ENCODE measurements around the gene GPR3. TPM values are rescaled to one million over a fixed set of nuclear protein-coding genes. Genes with fewer than 3 reads are reported as not detected.

The GPR3 gene
- total and polyA plus RNA-seq, 2 of the 8 experiments (the other 6 are each of a cell fraction or from before 2014, with no cell fraction given): 9.9 to 26.5 TPM

DNA sequence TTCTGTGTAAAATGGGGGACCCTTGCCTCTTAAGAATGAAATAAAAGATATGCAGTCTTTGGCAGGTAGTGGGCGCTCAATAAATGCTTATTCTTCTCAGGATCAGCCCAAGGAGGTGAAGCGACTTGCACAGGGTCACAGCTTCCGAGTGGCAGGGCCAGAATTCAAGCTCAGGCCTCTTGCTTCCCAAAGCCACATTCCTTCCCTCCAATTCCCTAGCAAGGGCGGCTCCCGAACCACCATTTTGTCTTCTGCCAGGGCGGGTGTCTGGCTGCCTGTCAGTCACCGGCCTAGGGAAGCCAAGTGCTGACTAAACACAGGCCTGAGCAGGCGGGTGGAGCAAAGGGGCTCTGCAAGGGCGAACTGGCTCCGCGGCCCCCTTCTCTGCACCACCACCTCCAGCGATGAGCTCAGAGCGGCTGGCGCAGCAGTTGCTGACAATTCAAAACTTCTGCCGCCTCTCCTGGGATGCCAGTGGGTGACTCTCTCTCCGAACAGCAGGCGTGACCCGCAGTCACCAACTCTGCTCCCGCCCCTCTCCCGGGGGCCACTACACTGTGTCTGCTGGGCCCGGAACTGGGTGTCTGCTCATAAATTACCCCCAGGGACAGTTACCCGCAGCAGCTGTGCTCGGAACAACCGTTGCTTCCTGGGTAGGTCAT is 10.8 kb downstream of the GPR3 start:
- H3K4me2 ChIP-seq (ENCODE audit: insufficient read depth in 1 of 2, low read depth in 2 of 2, low read length in 2 of 2): no peak overlapping the region
- H2BK15ac ChIP-seq (ENCODE audit: low read length): no peak overlapping the region
- H3K79me2 ChIP-seq (ENCODE audit: control insufficient read depth in 1 of 2, insufficient read depth in 2 of 2, low read length in 2 of 2): no peaks in the 10 kb centered on the region
- H2AK5ac ChIP-seq (ENCODE audit: low read depth, low read length): no peak overlapping the region
- no peaks in the 10 kb centered on the region for H3K23me2 ChIP-seq (ENCODE audit: low read depth, low read length)
- H3K27ac ChIP-seq (ENCODE audit: low read depth, low read length): peak overlapping the region; percentile 1; the same call in 1 of the 2 replicates
- H4K91ac ChIP-seq (replicated peaks; ENCODE audit: insufficient read length, low read length): no peak overlapping the region
- WGBS, 2 experiments (ENCODE audit: extremely low coverage in 1 of 2, insufficient coverage in 1 of 2, insufficient read length in 1 of 2, insufficient replicate concordance in 2 of 2, low coverage in 1 of 2, low lambda C conversion rate in 2 of 2, missing lambda C conversion rate in 1 of 2): 78% methylated on average over 24 of the region's 24 CpGs; no CpG with 5 or more reads in 1 of the 2 experiments
- H2BK20ac ChIP-seq (ENCODE audit: low read length): no peak overlapping the region
- H4K8ac ChIP-seq (ENCODE audit: extremely low read depth, insufficient read depth, low read length): peak overlapping the region; percentile 39
- ChIA-PET CTCF (ENCODE audit: partially characterized antibody) (interaction anchor here (0.8 to 37.8 kb wide), 30 partner anchors 8 to 370 kb away, joined by 3 to 863 read pairs (median 5); partner anchors contain the start of genes AHDC1, GPR3, MAP3K6 and STX12), POLR2A (ENCODE audit: partially characterized antibody) (interaction anchor here (0.5 to 1.9 kb wide), 10 partner anchors 21 to 248 kb away, joined by 3 to 6 read pairs (median 4); partner anchors contain the start of gene SLC9A1)
- H2BK5ac ChIP-seq (ENCODE audit: low read depth, low read length): peak overlapping the region; percentile 46; the same call in 1 of the 2 replicates
- H4K5ac ChIP-seq (ENCODE audit: insufficient read length, low read depth, low read length): no peak overlapping the region
- no peaks in the 10 kb centered on the region for H3K79me1 ChIP-seq (ENCODE audit: low read depth, low read length)
- H2BK120ac ChIP-seq (replicated peaks; ENCODE audit: low read depth, low read length): no peak overlapping the region
- no peak overlapping the region for H2BK12ac ChIP-seq (ENCODE audit: low read depth, low read length)
- H3K23ac ChIP-seq (ENCODE audit: insufficient read length): no peak overlapping the region
- H3K4ac ChIP-seq (replicated peaks; ENCODE audit: insufficient read length, low read depth, low read length): no peak overlapping the region
- no peak overlapping the region for H3K18ac ChIP-seq (ENCODE audit: extremely low read depth, low read length)
- H3K27me3 ChIP-seq (replicated peaks in 1 of 4; ENCODE audit: control insufficient read depth in 3 of 4, extremely low read depth in 1 of 4, insufficient read depth in 3 of 4, low read length in 3 of 4): no peaks in the 10 kb centered on the region
- peaks cover 12 to 43% (median 19%) of the 10 kb centered on the region in 4 experiments for H3K4me1 ChIP-seq (replicated peaks in 1 of 4; ENCODE audit: control insufficient read depth in 3 of 4, insufficient read depth in 4 of 4, low read length in 3 of 4)
- H3K4me3 ChIP-seq (ENCODE audit: extremely low read depth in 1 of 4, insufficient read depth in 2 of 4, low read depth in 3 of 4, low read length in 4 of 4): no peak overlapping the region
- no peak overlapping the region for H2AFZ ChIP-seq (ENCODE audit: low read length)
- H3K36me3 ChIP-seq (ENCODE audit: control insufficient read depth in 2 of 4, insufficient read depth in 4 of 4, low read length in 3 of 4): peaks cover 0 to 12% (median 4%) of the 10 kb centered on the region in 4 experiments; a peak in 4 of 8 replicates
- no peak overlapping the region for H3K56ac ChIP-seq (replicated peaks; ENCODE audit: insufficient read length, low read depth, low read length)
- peak overlapping the region in 2 of 4 experiments; percentile 3 to 4; a peak in 1 of 7 replicates for H3K9ac ChIP-seq (replicated peaks in 1 of 4; ENCODE audit: extremely low read depth in 1 of 4, low read depth in 3 of 4, low read length in 3 of 4)
- no peak overlapping the region for H3K14ac ChIP-seq (ENCODE audit: insufficient read length)
- DNase-seq (ENCODE audit: low read depth in 1 of 2, low spot score in 2 of 2): peak in 1 of 2 experiments; percentile 71
- H4K20me1 ChIP-seq (replicated peaks in 1 of 2; ENCODE audit: control insufficient read depth in 1 of 2, insufficient read depth in 2 of 2, low read length in 2 of 2): peaks cover 0 to 4% of the 10 kb centered on the region in 2 experiments
- H3K9me3 ChIP-seq (ENCODE audit: insufficient read depth in 2 of 2, low read depth in 1 of 2, low read length in 1 of 2): no peaks in the 10 kb centered on the region
- no peak for FAIRE-seq
- no peak for TF ChIP-seq BCL11A (IDR thresholded peaks at IDR 0.05; ENCODE audit: low read depth in 2 of 2, low read length in 2 of 2)
- no peak for TF ChIP-seq CEBPB (IDR thresholded peaks at IDR 0.05; ENCODE audit: low read depth, low read length)
- TF ChIP-seq POLR2A (IDR thresholded peaks at IDR 0.05; ENCODE audit: control extremely low read depth in 1 of 2, low read depth in 2 of 2, low read length in 2 of 2): no peak
- no peak for TF ChIP-seq POU5F1 (IDR thresholded peaks at IDR 0.05; ENCODE audit: low read depth, low read length)
- no peak for TF ChIP-seq BRCA1 (IDR thresholded peaks at IDR 0.05; ENCODE audit: low read depth, low read length)
- no peak for TF ChIP-seq KDM4A (IDR thresholded peaks at IDR 0.05; ENCODE audit: low read depth, low read length, severe bottlenecking)
- no peak for TF ChIP-seq CBX8 (IDR thresholded peaks at IDR 0.05; ENCODE audit: borderline replicate concordance, low read depth, low read length)
- TF ChIP-seq, protein P1, sequence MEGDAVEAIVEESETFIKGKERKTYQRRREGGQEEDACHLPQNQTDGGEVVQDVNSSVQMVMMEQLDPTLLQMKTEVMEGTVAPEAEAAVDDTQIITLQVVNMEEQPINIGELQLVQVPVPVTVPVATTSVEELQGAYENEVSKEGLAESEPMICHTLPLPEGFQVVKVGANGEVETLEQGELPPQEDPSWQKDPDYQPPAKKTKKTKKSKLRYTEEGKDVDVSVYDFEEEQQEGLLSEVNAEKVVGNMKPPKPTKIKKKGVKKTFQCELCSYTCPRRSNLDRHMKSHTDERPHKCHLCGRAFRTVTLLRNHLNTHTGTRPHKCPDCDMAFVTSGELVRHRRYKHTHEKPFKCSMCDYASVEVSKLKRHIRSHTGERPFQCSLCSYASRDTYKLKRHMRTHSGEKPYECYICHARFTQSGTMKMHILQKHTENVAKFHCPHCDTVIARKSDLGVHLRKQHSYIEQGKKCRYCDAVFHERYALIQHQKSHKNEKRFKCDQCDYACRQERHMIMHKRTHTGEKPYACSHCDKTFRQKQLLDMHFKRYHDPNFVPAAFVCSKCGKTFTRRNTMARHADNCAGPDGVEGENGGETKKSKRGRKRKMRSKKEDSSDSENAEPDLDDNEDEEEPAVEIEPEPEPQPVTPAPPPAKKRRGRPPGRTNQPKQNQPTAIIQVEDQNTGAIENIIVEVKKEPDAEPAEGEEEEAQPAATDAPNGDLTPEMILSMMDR (IDR thresholded peaks at IDR 0.05; ENCODE audit: control extremely low read depth in 1 of 3, insufficient read depth in 1 of 3, low read depth in 1 of 3, low read length in 3 of 3): peak in 2 of 3 experiments; percentile 26 to 53; a peak in 2 of 4 replicates
- 0 out of 2 replicates have a peak, but pooled peaks have one; percentile 44 for TF ChIP-seq TEAD4 (IDR thresholded peaks at IDR 0.05; ENCODE audit: low read depth, low read length)
- no peak for TF ChIP-seq MAFK (IDR thresholded peaks at IDR 0.05; ENCODE audit: low read depth, low read length)

Measured in H1 (cell line).